ENCODE data around the gene ARID2.

GRCh38 chr12:45742590-45742989 is 13.1 kb downstream of the ARID2 start:
- TF ChIP-seq POLR2AphosphoS5 (IDR thresholded peaks at IDR 0.05) (no peak), POLR2A (IDR thresholded peaks at IDR 0.05) (no peak)
- TF ChIP-seq, protein P1, sequence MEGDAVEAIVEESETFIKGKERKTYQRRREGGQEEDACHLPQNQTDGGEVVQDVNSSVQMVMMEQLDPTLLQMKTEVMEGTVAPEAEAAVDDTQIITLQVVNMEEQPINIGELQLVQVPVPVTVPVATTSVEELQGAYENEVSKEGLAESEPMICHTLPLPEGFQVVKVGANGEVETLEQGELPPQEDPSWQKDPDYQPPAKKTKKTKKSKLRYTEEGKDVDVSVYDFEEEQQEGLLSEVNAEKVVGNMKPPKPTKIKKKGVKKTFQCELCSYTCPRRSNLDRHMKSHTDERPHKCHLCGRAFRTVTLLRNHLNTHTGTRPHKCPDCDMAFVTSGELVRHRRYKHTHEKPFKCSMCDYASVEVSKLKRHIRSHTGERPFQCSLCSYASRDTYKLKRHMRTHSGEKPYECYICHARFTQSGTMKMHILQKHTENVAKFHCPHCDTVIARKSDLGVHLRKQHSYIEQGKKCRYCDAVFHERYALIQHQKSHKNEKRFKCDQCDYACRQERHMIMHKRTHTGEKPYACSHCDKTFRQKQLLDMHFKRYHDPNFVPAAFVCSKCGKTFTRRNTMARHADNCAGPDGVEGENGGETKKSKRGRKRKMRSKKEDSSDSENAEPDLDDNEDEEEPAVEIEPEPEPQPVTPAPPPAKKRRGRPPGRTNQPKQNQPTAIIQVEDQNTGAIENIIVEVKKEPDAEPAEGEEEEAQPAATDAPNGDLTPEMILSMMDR (IDR thresholded peaks at IDR 0.05): no peak
